NT2/D1 (cell line): ENCODE results near the gene RCSD1.
"Not testable (repeated sequence)": the region's sequence is repeated elsewhere in the genome, so short reads cannot be mapped to it uniquely, and the experiment has no call there.

Experiments used
- DNase-seq: peaks from one replicate; pipeline ENCODE4 v3.0.0-alpha.2; 2011; ENCODE audit warnings: low read depth, low spot score
- H3K27me3 ChIP-seq: 2 replicates; pipeline ENCODE4 v1.6.0; 2011; ENCODE audit warnings: mild to moderate bottlenecking; ENCODE audit not compliant: insufficient read length, insufficient read depth
- H3K36me3 ChIP-seq: 2 replicates; pipeline ENCODE4 v1.6.1; 2011; ENCODE audit warnings: mild to moderate bottlenecking, low read length, mixed read lengths; ENCODE audit not compliant: insufficient read depth, insufficient read length
- H3K4me1 ChIP-seq: 2 replicates; pipeline ENCODE4 v1.5.1; 2011; ENCODE audit not compliant: insufficient read depth, insufficient read length
- H3K4me3 ChIP-seq: 2 replicates; pipeline ENCODE4 v1.5.1; 2011; ENCODE audit warnings: low read depth; ENCODE audit not compliant: insufficient read length
- H3K9ac ChIP-seq: 2 replicates; pipeline ENCODE4 v1.6.0; 2011; ENCODE audit warnings: low read depth; ENCODE audit not compliant: insufficient read length
- H3K9me3 ChIP-seq: 2 replicates; pipeline ENCODE4 v1.5.1; 2011; ENCODE audit warnings: mild to moderate bottlenecking, low read length; ENCODE audit not compliant: insufficient read depth
- SUZ12 ChIP-seq: IDR thresholded peaks from 2 replicates; pipeline ENCODE4 v1.6.1; 2011; ENCODE audit not compliant: insufficient read length, insufficient read depth; ENCODE audit errors: extremely low read depth
- YY1 ChIP-seq: IDR thresholded peaks from 2 replicates; pipeline ENCODE4 v1.6.1; 2011; ENCODE audit not compliant: insufficient read length, insufficient read depth
- ZNF274 ChIP-seq: IDR thresholded peaks from 2 replicates; pipeline ENCODE4 v1.6.1; 2011; ENCODE audit warnings: mild to moderate bottlenecking, low read depth, low read length

RCSD1 gene

DNA sequence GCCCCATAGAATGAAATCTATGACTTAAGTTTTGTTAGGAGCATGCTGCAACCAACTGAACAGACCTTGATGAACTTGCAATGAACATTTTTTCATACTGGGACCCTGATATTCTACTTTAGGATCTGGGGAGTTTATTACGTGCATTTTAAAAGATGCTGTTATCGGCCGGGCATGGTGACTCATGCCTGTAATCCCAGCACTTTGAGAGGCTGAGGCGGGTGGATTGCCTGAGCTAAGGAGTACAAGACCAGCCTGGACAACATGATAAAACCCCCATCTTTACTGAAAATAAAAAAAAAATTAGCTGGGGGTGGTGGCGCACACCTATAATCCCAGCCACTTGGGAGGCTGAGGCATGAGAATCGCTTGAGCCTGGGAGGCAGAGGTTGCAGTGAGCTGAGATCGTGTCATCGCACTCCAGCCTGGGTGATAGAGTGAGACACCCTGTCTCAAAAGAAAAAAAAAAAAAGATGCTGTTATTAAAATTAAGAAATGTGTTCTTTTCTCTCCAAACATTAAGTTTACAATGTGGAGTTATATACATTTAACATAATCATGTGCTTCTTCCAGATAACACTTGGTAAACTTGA lies 98.9 kb downstream of the RCSD1 start:
- no peaks in the 10 kb centered on the region for H3K27me3 ChIP-seq
- no peak for TF ChIP-seq ZNF274
- TF ChIP-seq SUZ12 = no peak
- no peak for TF ChIP-seq YY1
- H3K4me3 ChIP-seq = no peak overlapping the region

DNA sequence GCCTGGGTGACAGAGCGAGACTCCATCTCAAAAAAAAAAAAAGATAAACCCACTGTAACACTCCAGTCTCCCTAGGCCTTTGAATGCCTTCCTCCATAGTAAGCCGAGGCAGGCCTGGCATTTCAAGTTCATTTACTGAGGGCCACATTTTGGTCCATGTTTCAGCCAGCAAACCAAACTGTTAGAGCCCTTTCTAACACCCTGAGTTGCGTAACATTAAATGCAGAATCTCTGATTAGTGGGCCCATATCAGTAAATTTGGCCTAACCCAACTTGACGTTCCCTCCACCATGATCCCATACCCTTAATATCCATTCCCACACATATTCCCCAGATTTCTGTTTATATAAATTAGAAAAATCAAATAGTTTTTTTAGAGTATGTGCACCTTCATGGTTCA lies 104.2 kb downstream of the RCSD1 start:
- no peaks in the 10 kb centered on the region for H3K4me1 ChIP-seq
- H3K9ac ChIP-seq = no peak overlapping the region
- TF ChIP-seq SUZ12 = no peak
- no peak for TF ChIP-seq YY1
- TF ChIP-seq ZNF274 = no peak
- DNase-seq = no peak
- H3K27me3 ChIP-seq = no peaks in the 10 kb centered on the region
- no peak overlapping the region for H3K4me3 ChIP-seq
- peaks cover 61% of the 10 kb centered on the region for H3K36me3 ChIP-seq
- peaks cover 8% of the 10 kb centered on the region; the same call in 1 of the 2 replicates for H3K9me3 ChIP-seq

More for the DNA sequence above, 98.9 kb downstream of the RCSD1 start:
- Histone ChIP-seq H3K4me1 (no peaks in the 10 kb centered on the region), H3K9ac (no peak overlapping the region), H3K9me3 (no peaks in the 10 kb centered on the region), H3K36me3 (peaks cover 46% of the 10 kb centered on the region)
- DNase-seq = no peak

DNA sequence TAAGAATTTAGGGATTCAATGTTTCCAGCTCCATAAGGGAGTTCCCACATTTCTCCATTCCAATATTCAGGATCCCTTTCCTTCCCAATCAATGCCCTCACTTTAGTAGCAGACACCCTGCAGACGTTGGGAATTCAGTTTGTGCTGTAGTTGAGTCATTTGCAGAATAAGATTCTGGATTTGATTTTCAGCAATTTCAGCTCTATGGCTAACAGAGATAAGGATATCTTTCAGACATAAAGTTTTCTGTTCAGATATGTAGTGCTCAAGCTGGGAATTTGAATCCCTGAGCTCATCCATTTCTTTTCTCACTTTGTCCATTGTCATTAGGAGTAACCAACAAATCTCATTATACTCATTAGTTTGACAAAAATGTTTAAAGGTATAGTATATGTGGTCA lies 104.8 kb downstream of the RCSD1 start:
- Histone ChIP-seq H3K9ac (no peak overlapping the region), H3K4me1 (no peaks in the 10 kb centered on the region), H3K36me3 (peaks cover 56% of the 10 kb centered on the region), H3K27me3 (no peaks in the 10 kb centered on the region), H3K9me3 (peaks cover 8% of the 10 kb centered on the region; the same call in 1 of the 2 replicates), H3K4me3 (no peak overlapping the region)
- no peak for DNase-seq
- TF ChIP-seq ZNF274 (no peak), YY1 (no peak), SUZ12 (no peak)

DNA sequence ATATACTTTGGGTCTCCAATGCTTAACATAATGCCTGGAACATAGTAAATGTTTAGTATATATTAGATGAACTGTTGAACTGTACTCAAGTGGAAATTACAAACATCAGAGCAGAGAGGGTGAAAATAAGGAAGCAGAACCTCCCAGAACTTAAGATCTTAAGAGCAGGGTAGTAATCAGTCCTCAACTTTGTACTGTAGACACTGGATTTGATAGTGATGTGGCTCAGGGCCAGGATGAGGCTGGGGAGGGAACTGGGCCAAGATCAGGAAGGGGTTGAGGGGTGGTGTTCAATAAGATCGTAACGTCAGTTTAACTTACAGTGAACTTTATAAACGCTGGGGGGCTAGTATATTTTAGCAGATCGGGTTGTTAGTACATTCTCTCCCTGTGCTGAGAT lies 107.1 kb downstream of the RCSD1 start:
- H3K9me3 ChIP-seq = peaks cover 8% of the 10 kb centered on the region; the same call in 1 of the 2 replicates
- DNase-seq = no peak
- H3K4me1 ChIP-seq = no peaks in the 10 kb centered on the region
- peaks cover 40% of the 10 kb centered on the region for H3K36me3 ChIP-seq
- no peak overlapping the region for H3K9ac ChIP-seq
- no peaks in the 10 kb centered on the region for H3K27me3 ChIP-seq
- TF ChIP-seq SUZ12 = no peak
- TF ChIP-seq YY1 = no peak
- no peak for TF ChIP-seq ZNF274
- H3K4me3 ChIP-seq = no peak overlapping the region

DNA sequence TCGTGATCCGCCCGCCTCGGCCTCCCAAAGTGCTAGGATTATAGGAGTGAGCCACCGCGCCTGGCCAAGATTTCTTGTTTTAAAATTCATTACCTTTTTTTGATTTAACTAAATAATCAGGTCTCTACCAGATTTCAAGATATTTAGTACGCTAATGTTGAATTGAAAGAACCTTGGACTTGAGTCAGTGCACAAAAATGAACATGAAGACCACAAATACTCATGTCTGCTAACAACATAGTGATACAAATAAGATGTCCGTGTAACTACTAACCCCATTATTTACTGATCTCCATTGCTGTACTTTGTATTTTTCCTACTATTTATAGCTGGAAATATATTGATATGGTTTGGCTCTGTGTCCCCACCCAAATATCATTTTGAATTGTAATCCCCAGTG lies 108.1 kb downstream of the RCSD1 start:
- no peak overlapping the region for H3K4me3 ChIP-seq
- H3K4me1 ChIP-seq = no peaks in the 10 kb centered on the region
- TF ChIP-seq SUZ12 = no peak
- TF ChIP-seq ZNF274 = no peak
- TF ChIP-seq YY1 = no peak
- H3K36me3 ChIP-seq = peaks cover 31% of the 10 kb centered on the region
- no peaks in the 10 kb centered on the region for H3K27me3 ChIP-seq
- no peak for DNase-seq
- no peak overlapping the region for H3K9ac ChIP-seq
- H3K9me3 ChIP-seq = peaks cover 8% of the 10 kb centered on the region; the same call in 1 of the 2 replicates

DNA sequence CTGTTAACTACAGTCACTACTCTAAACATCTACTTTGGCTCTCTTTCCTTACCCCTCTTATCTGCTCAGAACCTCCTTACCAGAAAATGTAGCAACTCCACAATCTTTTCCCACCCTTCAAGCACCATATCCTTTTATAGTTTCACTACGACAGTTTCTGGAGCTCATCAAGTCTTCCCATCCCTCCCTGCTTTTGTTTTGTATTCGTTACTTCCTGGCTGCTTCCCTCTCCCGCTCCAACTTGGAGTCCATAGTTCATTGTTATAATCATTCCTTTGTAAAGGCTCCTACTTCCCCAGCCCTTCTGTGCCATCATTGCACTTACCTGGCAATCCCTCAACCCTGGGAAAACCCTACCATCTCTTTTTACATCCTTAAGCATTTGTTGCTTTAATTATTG lies 109.7 kb downstream of the RCSD1 start:
- TF ChIP-seq ZNF274 (no peak), SUZ12 (no peak), YY1 (no peak)
- Histone ChIP-seq H3K27me3 (no peaks in the 10 kb centered on the region), H3K9me3 (0 out of 2 replicates have a peak, but pooled peaks cover 4% of the 10 kb centered on the region), H3K9ac (no peak overlapping the region), H3K4me1 (no peaks in the 10 kb centered on the region), H3K36me3 (peaks cover 21% of the 10 kb centered on the region), H3K4me3 (no peak overlapping the region)
- DNase-seq = no peak

DNA sequence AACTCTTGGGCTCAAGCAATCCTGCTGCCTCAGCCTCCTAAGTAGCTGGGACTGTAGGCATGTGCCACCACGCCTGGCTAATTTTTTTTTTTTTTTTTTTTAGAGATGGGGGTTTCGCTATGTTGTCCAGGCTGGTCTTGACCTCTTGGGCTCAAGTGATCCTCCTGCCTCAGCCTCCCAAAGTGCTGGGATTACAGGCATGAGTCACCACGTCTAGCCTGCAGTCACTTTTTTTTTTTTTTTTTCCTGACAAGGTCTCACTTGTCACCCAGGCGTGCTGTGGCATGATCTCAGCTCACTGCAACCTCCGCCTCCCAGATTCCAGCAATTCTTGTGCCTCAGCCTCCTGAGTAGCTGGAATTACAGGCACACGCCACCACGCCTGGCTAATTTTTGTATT lies 111.1 kb downstream of the RCSD1 start:
- H3K4me1 ChIP-seq, H3K9ac ChIP-seq, DNase-seq, H3K4me3 ChIP-seq, H3K9me3 ChIP-seq, H3K27me3 ChIP-seq: not testable (repeated sequence)
- peaks cover 16% of the 10 kb centered on the region for H3K36me3 ChIP-seq

DNA sequence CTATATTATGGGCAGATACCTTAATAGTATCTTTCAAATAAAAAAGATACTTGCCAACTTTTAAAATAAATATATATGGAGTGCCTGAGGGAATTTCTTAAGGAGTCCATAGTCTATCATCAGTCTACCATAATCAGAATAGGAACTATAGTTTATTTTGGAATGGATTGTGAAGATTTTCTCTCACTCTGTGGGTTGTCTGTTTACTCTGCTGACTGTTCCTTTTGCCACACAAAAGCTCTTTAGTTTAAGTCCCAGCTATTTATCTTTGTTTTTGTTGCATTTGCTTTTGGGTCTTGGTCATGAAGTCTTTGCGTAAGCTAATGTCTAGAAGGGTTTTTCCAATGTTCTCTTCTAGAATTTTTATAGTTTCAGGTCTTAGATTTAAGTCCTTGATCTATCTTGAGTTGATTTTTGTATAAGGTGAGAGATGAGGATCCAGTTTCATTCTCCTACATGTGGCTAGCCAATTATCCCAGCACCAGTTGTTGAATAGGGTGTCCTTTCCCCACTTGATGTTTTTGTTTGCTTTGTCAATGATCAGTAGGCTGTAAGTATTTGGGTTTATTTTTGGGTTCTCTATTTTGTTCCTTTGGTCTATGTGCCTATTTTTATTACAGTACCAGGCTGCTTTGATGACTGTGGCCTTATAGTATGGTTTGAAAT lies 112.5 kb downstream of the RCSD1 start:
- not testable (repeated sequence) for DNase-seq, H3K9ac ChIP-seq, H3K4me1 ChIP-seq, H3K27me3 ChIP-seq, H3K9me3 ChIP-seq, H3K4me3 ChIP-seq
- H3K36me3 ChIP-seq = peaks cover 15% of the 10 kb centered on the region
